CD14-positive monocyte (primary cell): ENCODE data around the gene ALG6. TPM values are rescaled to one million over a fixed set of nuclear protein-coding genes. Genes with fewer than 3 reads are reported as not detected.

Experiments used
- DNase-seq, 3 donors: peaks; one replicate each; pipeline ENCODE4 v3.0.0-alpha.2; 2011 to 2022
- H2AFZ ChIP-seq: 2 replicates; pipeline ENCODE4 v1.6.0; 2012; ENCODE audit warnings: mild to moderate bottlenecking, low read depth, low read length, inconsistent platforms; ENCODE audit not compliant: insufficient read depth, poor library complexity, severe bottlenecking
- H3K27ac ChIP-seq, 2 donors: 1 replicate in 1 of 2; 2 replicates in 1 of 2; pipeline ENCODE4 v1.5.1; 2012 to 2013; ENCODE audit warnings: low read length in 2 of 2, control low read depth in 1 of 2, inconsistent platforms in 1 of 2, low read depth in 1 of 2, mild to moderate bottlenecking in 1 of 2
- H3K27me3 ChIP-seq, 2 donors: one replicate each; pipeline versions ENCODE4 v1.6.0 to v1.6.1; 2011 to 2013; ENCODE audit warnings: low read length in 2 of 2; ENCODE audit not compliant: control insufficient read depth in 2 of 2, insufficient read depth in 2 of 2
- H3K36me3 ChIP-seq, 2 donors: replicated peaks in 1 of 2; 1 replicate in 1 of 2; 2 replicates in 1 of 2; pipeline versions ENCODE4 v1.5.1 to v1.6.1; 2012 to 2013; ENCODE audit warnings: low read length in 2 of 2, control low read depth in 1 of 2, inconsistent platforms in 1 of 2, mild to moderate bottlenecking in 1 of 2; ENCODE audit not compliant: insufficient read depth in 2 of 2, control insufficient read depth in 1 of 2
- H3K4me1 ChIP-seq, 2 donors: 1 replicate in 1 of 2; 2 replicates in 1 of 2; pipeline versions ENCODE4 v1.5.1 to v1.6.1; 2012 to 2013; ENCODE audit warnings: low read length in 2 of 2, control low read depth in 1 of 2, inconsistent platforms in 1 of 2, mild to moderate bottlenecking in 1 of 2, moderate library complexity in 1 of 2; ENCODE audit not compliant: insufficient read depth in 2 of 2, control insufficient read depth in 1 of 2
- H3K4me2 ChIP-seq: replicated peaks from 2 replicates; pipeline ENCODE3; 2012; ENCODE audit warnings: low read length, moderate library complexity, mild to moderate bottlenecking; ENCODE audit not compliant: poor library complexity, severe bottlenecking; ENCODE audit errors: extremely low read depth
- H3K4me3 ChIP-seq, 3 experiments: fragments of 200-600 bp in 1 of 3; sonication (generic) in 1 of 3; replicated peaks in 1 of 3; 1 replicate in 2 of 3; 2 replicates in 1 of 3; pipeline ENCODE4 v1.5.1; 2011 to 2013; ENCODE audit warnings: low read length in 3 of 3, mild to moderate bottlenecking in 3 of 3, control low read depth in 2 of 3, low read depth in 2 of 3, inconsistent platforms in 1 of 3, moderate library complexity in 1 of 3
- H3K79me2 ChIP-seq: 2 replicates; pipeline ENCODE4 v1.6.0; 2012; ENCODE audit warnings: mild to moderate bottlenecking, control low read depth, inconsistent platforms, low read length, moderate library complexity; ENCODE audit not compliant: insufficient read depth
- H3K9ac ChIP-seq: 2 replicates; pipeline ENCODE4 v1.6.0; 2017; ENCODE audit warnings: low read length, mild to moderate bottlenecking; ENCODE audit not compliant: insufficient read depth, poor library complexity, severe bottlenecking
- H3K9me3 ChIP-seq, 2 donors: replicated peaks in 1 of 2; 1 replicate in 1 of 2; 2 replicates in 1 of 2; pipeline versions ENCODE4 v1.5.1 to v1.6.1; 2012 to 2013; ENCODE audit warnings: low read length in 2 of 2, control low read depth in 1 of 2; ENCODE audit not compliant: control insufficient read depth in 1 of 2, insufficient read depth in 1 of 2
- H4K20me1 ChIP-seq: 2 replicates; pipeline ENCODE4 v1.6.0; 2012; ENCODE audit warnings: mild to moderate bottlenecking, low read length, control low read depth, moderate library complexity; ENCODE audit not compliant: insufficient read depth
- H3K27ac Mint-ChIP-seq, 7 donors: one replicate each; pipeline ENCODE4 v1.8.0; 2020; ENCODE audit warnings: mild to moderate bottlenecking in 7 of 7, mixed read lengths in 7 of 7, moderate library complexity in 6 of 7, inconsistent platforms in 2 of 7
- H3K27me3 Mint-ChIP-seq, 3 donors: one replicate each; pipeline ENCODE4 v1.8.0; 2021 to 2022; ENCODE audit warnings: low read depth in 3 of 3, mild to moderate bottlenecking in 3 of 3, mixed read lengths in 3 of 3, moderate library complexity in 3 of 3, inconsistent platforms in 1 of 3
- H3K36me3 Mint-ChIP-seq, 2 donors: one replicate each; pipeline ENCODE4 v1.8.0; 2020; ENCODE audit warnings: mixed read lengths in 2 of 2, inconsistent platforms in 1 of 2, mild to moderate bottlenecking in 1 of 2
- H3K4me1 Mint-ChIP-seq: one replicate; pipeline ENCODE4 v1.8.0; 2020; ENCODE audit warnings: mild to moderate bottlenecking, mixed read lengths
- H3K4me3 Mint-ChIP-seq, 2 donors: one replicate each; pipeline ENCODE4 v1.8.0; 2020; ENCODE audit warnings: mild to moderate bottlenecking in 2 of 2, mixed read lengths in 2 of 2, moderate library complexity in 1 of 2
- H3K9me3 Mint-ChIP-seq, 7 donors: one replicate each; pipeline ENCODE4 v1.8.0; 2020 to 2022; ENCODE audit warnings: mixed read lengths in 7 of 7, mild to moderate bottlenecking in 6 of 7, moderate library complexity in 6 of 7, inconsistent platforms in 2 of 7
- WGBS: methylation state at CpG from one replicate; pipeline ENCODE4 v1.1.5; 2013; ENCODE audit warnings: missing lambda C conversion rate; ENCODE audit not compliant: insufficient coverage; 5-methylcytosine and 5-hydroxymethylcytosine counted together
- intact Hi-C, 2 donors: fragments of 100-400 bp; cut with micrococcal nuclease; formaldehyde crosslinking; loops; one replicate each; pipeline versions ENCODE4 v1.15.0 to v1.15.1; 2023
- polyA plus RNA-seq, 3 donors: library from polyadenylated mRNA; depleted of rRNA in 1 of 3; unstranded in 2 of 3; stranded (reverse) in 1 of 3; fragments of 300-500 nt in 2 of 3; fragments of >200 nt in 1 of 3; fragmentation: Illumina TruSeq in 2 of 3; gene quantifications; 1 replicate in 2 of 3; 2 replicates in 1 of 3; pipeline ENCODE4 v1.2.3, GENCODE V29; 2012 to 2021
- TF ChIP-seq, protein P1 (sequence below): fragments of 200-600 bp; IDR thresholded peaks from one replicate; pipeline ENCODE4 v1.8.0; 2022; ENCODE audit warnings: antibody characterized with exemption, mild to moderate bottlenecking

ALG6 gene
- polyA plus RNA-seq, 3 donors, result 9.3 to 24.7 (median 20.2) TPM

DNA sequence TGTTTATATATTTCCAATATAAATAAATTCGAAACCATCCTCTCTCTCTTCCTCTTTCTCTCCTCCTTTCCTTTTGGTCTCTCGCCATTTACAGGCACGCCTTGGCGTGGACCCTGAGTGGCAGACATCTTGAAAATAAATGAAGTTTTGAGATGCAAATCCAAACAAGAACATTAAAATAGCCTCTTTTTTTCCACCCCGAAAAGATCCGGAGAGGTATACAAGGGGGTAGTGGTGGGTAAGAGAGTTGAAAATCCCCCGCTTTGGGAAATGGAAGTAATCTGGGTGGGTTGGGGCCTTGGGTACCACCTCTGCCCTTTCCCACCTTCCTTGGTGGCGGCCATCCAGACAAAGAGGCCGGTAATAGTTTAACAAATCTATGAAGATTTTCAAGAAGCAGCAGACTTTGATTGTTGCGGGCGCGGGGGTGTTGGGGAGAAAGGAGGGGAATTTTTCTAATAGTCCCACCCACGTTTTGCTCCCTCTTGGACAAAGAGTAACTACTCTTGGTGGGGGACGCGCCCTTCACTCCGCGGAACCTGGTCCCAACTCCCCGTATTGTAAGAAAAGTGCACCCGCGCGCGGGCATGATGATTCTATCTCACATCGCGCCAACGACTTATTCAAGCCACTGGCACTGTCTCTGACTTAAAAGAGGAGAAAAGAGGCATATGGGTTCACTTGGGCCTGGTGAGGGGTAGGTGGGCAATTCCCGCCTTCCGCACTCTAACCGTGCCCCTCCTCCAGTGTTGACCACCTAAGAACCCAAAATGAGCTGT is 49.0 kb upstream of the ALG6 start:
- Histone ChIP-seq H3K4me2 (peak overlapping the region; percentile 92), H3K4me1 (peaks cover 57 to 64% of the 10 kb centered on the region in 2 donors), H4K20me1 (no peaks in the 10 kb centered on the region), H3K4me3 (peak overlapping the region in 1 of 3 experiments; percentile 77), H3K9ac (no peak overlapping the region), H3K27me3 (peaks cover 89 to 93% of the 10 kb centered on the region in 2 donors), H3K9me3 (peaks cover 27 to 51% of the 10 kb centered on the region in 2 donors), H3K36me3 (no peaks in the 10 kb centered on the region), H3K79me2 (no peaks in the 10 kb centered on the region), H2AFZ (no peak overlapping the region), H3K27ac (no peak overlapping the region)
- peaks cover 22 to 44% of the 10 kb centered on the region in 2 donors for H3K36me3 Mint-ChIP-seq
- no CpG with 5 or more reads among the region's 28 CpGs for WGBS
- TF ChIP-seq, protein P1, sequence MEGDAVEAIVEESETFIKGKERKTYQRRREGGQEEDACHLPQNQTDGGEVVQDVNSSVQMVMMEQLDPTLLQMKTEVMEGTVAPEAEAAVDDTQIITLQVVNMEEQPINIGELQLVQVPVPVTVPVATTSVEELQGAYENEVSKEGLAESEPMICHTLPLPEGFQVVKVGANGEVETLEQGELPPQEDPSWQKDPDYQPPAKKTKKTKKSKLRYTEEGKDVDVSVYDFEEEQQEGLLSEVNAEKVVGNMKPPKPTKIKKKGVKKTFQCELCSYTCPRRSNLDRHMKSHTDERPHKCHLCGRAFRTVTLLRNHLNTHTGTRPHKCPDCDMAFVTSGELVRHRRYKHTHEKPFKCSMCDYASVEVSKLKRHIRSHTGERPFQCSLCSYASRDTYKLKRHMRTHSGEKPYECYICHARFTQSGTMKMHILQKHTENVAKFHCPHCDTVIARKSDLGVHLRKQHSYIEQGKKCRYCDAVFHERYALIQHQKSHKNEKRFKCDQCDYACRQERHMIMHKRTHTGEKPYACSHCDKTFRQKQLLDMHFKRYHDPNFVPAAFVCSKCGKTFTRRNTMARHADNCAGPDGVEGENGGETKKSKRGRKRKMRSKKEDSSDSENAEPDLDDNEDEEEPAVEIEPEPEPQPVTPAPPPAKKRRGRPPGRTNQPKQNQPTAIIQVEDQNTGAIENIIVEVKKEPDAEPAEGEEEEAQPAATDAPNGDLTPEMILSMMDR, result no peak
- H3K4me1 Mint-ChIP-seq, result peaks cover 60% of the 10 kb centered on the region
- no peak overlapping the region for H3K27ac Mint-ChIP-seq
- intact Hi-C loops, result loop anchor here (5.0 to 10.0 kb wide), 3 partner anchors 49 to 216 kb away; partner anchors contain the start of gene ALG6 (in 1 of the 2)
- DNase-seq, result peak in 1 of 3 donors; percentile 4
- peaks cover 12 to 61% (median 43%) of the 10 kb centered on the region in 7 donors for H3K9me3 Mint-ChIP-seq
- H3K4me3 Mint-ChIP-seq, result peak overlapping the region; percentile 76 to 95
- peaks cover 85 to 100% (median 90%) of the 10 kb centered on the region in 3 donors for H3K27me3 Mint-ChIP-seq

- Histone ChIP-seq H3K27ac (no peak overlapping the region), H3K4me2 (peak overlapping the region; percentile 54), H3K9ac (no peak overlapping the region), H3K4me1 (peaks cover 60 to 73% of the 10 kb centered on the region in 2 donors), H3K27me3 (peaks cover 84 to 91% of the 10 kb centered on the region in 2 donors), H3K36me3 (no peaks in the 10 kb centered on the region), H2AFZ (peak overlapping the region; percentile 31), H4K20me1 (no peaks in the 10 kb centered on the region), H3K4me3 (peak overlapping the region in 1 of 3 experiments; percentile 51), H3K79me2 (no peaks in the 10 kb centered on the region), H3K9me3 (peaks cover 27 to 52% of the 10 kb centered on the region in 2 donors)
- H3K27me3 Mint-ChIP-seq, result peaks cover 81 to 98% (median 85%) of the 10 kb centered on the region in 3 donors
- no peak overlapping the region for H3K27ac Mint-ChIP-seq
- WGBS, result 7% methylated on average over 58 of the region's 60 CpGs
- TF ChIP-seq, protein P1, result no peak
- H3K36me3 Mint-ChIP-seq, result peaks cover 22 to 44% of the 10 kb centered on the region in 2 donors
- H3K4me1 Mint-ChIP-seq, result peaks cover 57% of the 10 kb centered on the region
- peak in 1 of 3 donors; percentile 5 for DNase-seq
- peaks cover 12 to 65% (median 44%) of the 10 kb centered on the region in 7 donors for H3K9me3 Mint-ChIP-seq
- H3K4me3 Mint-ChIP-seq, result peak overlapping the region; percentile 9 to 95
- intact Hi-C loops, result loop anchor here (5.0 to 10.0 kb wide), 3 partner anchors 48 to 215 kb away; partner anchors contain the start of gene ALG6 (in 1 of the 2)
Observed at GRCh38 chr1:63319046-63320021, 48.1 kb upstream of the ALG6 start.
